GM21717 (cell line): ENCODE data around the gene KAT7.
"Not testable (repeated sequence)": the region's sequence is repeated elsewhere in the genome, so short reads cannot be mapped to it uniquely, and the experiment has no call there.

ENCODE experiments used
- ATAC-seq: cut with Tn5 transposase; IDR thresholded peaks from one replicate; pipeline ENCODE4 v1.9.1; 2021; ENCODE audit warnings: mild to moderate bottlenecking, moderate library complexity; ENCODE audit not compliant: unreplicated experiment

KAT7 gene

GRCh38 chr17:49788478-49789242 is at the start of gene KAT7:
Gene KAT7 (plus strand): TSS chr17:49788681. CDS start chr17:49788835, 154 bp downstream.
- peak; percentile 84 for ATAC-seq

GRCh38 chr17:49739641-49740271 is 48.7 kb upstream of the KAT7 start:
- no peak for ATAC-seq

- no peak for ATAC-seq
Observed at GRCh38 chr17:49741009-49741691, 47.3 kb upstream of the KAT7 start.

- no peak for ATAC-seq
Observed at GRCh38 chr17:49741692-49742076, 46.8 kb upstream of the KAT7 start.

GRCh38 chr17:49742166-49742638 is 46.3 kb upstream of the KAT7 start:
- no peak for ATAC-seq

- no peak for ATAC-seq
Observed at GRCh38 chr17:49745175-49746139, 43.0 kb upstream of the KAT7 start.

- ATAC-seq: peak; percentile 50
Observed at GRCh38 chr17:49746791-49747490, 41.5 kb upstream of the KAT7 start.

- ATAC-seq: no peak
Observed at GRCh38 chr17:49747632-49748031, 40.8 kb upstream of the KAT7 start.

- ATAC-seq: peak; percentile 2
Observed at GRCh38 chr17:49748223-49748622, 40.3 kb upstream of the KAT7 start.

- peak; percentile 76 for ATAC-seq
Observed at GRCh38 chr17:49748791-49749190, 39.7 kb upstream of the KAT7 start.

GRCh38 chr17:49749730-49750129 is 38.8 kb upstream of the KAT7 start:
- ATAC-seq: no peak

- ATAC-seq: no peak
Observed at GRCh38 chr17:49752508-49752907, 36.0 kb upstream of the KAT7 start.

GRCh38 chr17:49753959-49754391 is 34.5 kb upstream of the KAT7 start:
- ATAC-seq: no peak

- no peak for ATAC-seq
Observed at GRCh38 chr17:49755663-49756283, 32.7 kb upstream of the KAT7 start.

GRCh38 chr17:49756323-49757150 is 31.9 kb upstream of the KAT7 start:
- no peak for ATAC-seq

- no peak for ATAC-seq
Observed at GRCh38 chr17:49757151-49757777, 31.2 kb upstream of the KAT7 start.

GRCh38 chr17:49758464-49759010 is 29.9 kb upstream of the KAT7 start:
- not testable (repeated sequence) for ATAC-seq

- no peak for ATAC-seq
Observed at GRCh38 chr17:49759203-49759602, 29.3 kb upstream of the KAT7 start.
